ENCODE measurements around the gene PDE6C. TPM values are rescaled to one million over a fixed set of nuclear protein-coding genes. Genes with fewer than 3 reads are reported as not detected.

Gene PDE6C
- total RNA-seq, 2 donors from 2014 or later, result not detected

GRCh38 chr10:93672022-93672678, 59.8 kb downstream of the PDE6C start:
- no peak overlapping the region for H3K27ac ChIP-seq
- TF ChIP-seq, protein P1, sequence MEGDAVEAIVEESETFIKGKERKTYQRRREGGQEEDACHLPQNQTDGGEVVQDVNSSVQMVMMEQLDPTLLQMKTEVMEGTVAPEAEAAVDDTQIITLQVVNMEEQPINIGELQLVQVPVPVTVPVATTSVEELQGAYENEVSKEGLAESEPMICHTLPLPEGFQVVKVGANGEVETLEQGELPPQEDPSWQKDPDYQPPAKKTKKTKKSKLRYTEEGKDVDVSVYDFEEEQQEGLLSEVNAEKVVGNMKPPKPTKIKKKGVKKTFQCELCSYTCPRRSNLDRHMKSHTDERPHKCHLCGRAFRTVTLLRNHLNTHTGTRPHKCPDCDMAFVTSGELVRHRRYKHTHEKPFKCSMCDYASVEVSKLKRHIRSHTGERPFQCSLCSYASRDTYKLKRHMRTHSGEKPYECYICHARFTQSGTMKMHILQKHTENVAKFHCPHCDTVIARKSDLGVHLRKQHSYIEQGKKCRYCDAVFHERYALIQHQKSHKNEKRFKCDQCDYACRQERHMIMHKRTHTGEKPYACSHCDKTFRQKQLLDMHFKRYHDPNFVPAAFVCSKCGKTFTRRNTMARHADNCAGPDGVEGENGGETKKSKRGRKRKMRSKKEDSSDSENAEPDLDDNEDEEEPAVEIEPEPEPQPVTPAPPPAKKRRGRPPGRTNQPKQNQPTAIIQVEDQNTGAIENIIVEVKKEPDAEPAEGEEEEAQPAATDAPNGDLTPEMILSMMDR (IDR thresholded peaks at IDR 0.05), result no peak
- no peak overlapping the region for H3K4me3 ChIP-seq
- ATAC-seq (ENCODE audit: insufficient number of reproducible peaks, low FRiP score, low read depth) (no peak), DNase-seq (ENCODE audit: low spot score) (no peak)
- peaks cover 10% of the 10 kb centered on the region for H3K36me3 ChIP-seq
- no peaks in the 10 kb centered on the region for H3K27me3 ChIP-seq (replicated peaks; ENCODE audit: insufficient read depth)
- no peaks in the 10 kb centered on the region for H3K4me1 ChIP-seq (ENCODE audit: control insufficient read depth in 1 of 2, low read depth in 2 of 2)
- no peaks in the 10 kb centered on the region for H3K9me3 ChIP-seq

GRCh38 chr10:93672890-93673289, 60.6 kb downstream of the PDE6C start:
- no peaks in the 10 kb centered on the region for H3K4me1 ChIP-seq (ENCODE audit: control insufficient read depth in 1 of 2, low read depth in 2 of 2)
- H3K27me3 ChIP-seq (replicated peaks; ENCODE audit: insufficient read depth), result no peaks in the 10 kb centered on the region
- no peak for ATAC-seq (ENCODE audit: insufficient number of reproducible peaks, low FRiP score, low read depth)
- TF ChIP-seq, protein P1 (IDR thresholded peaks at IDR 0.05), result no peak
- H3K4me3 ChIP-seq, result no peak overlapping the region
- DNase-seq (ENCODE audit: low spot score), result no peak
- no peak overlapping the region for H3K27ac ChIP-seq
- H3K36me3 ChIP-seq, result peaks cover 10% of the 10 kb centered on the region
- H3K9me3 ChIP-seq, result no peaks in the 10 kb centered on the region

DNA sequence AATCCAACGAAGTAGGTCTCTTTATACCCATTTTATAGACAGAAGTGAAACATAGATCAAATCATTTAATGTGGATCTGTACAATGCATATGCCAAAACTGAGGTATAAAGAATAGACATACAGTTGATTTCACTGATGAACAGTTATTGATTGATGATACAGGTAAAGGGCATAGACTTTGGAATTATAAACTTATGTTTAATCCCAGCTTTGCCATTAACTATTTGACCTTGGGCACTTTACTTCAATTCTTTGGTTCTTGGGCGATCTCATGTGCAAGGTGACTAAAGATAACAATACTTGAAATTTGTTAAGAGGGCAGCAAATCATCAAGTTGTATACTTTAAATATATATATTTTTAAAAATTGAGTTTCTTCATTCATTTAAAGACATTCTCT, 61.5 kb downstream of the PDE6C start:
- no peak overlapping the region for H3K4me3 ChIP-seq
- no peak for ATAC-seq (ENCODE audit: insufficient number of reproducible peaks, low FRiP score, low read depth)
- H3K9me3 ChIP-seq, result no peaks in the 10 kb centered on the region
- TF ChIP-seq, protein P1 (IDR thresholded peaks at IDR 0.05), result no peak
- no peaks in the 10 kb centered on the region for H3K27me3 ChIP-seq (replicated peaks; ENCODE audit: insufficient read depth)
- no peaks in the 10 kb centered on the region for H3K4me1 ChIP-seq (ENCODE audit: control insufficient read depth in 1 of 2, low read depth in 2 of 2)
- DNase-seq (ENCODE audit: low spot score), result no peak
- no peak overlapping the region for H3K27ac ChIP-seq
- peaks cover 10% of the 10 kb centered on the region for H3K36me3 ChIP-seq

DNA sequence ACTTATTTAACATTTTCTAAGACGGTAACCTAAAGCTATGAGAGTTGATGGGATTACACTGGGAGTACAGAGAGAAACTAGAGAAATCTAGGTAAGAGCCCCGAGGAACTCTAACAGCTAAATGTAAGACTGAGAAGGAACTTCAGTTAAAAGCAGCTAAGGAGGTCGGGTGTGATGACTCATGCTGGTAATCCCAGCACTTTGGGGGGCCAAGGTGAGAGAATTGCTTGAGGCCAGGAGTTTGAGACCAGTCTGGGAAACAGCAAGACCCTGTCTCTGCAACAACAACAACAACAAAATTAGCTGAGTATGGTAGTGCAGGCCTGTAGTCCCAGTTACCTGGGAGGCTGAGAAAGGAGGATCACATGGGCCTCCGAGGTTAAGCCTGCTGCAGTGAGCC, 66.0 kb downstream of the PDE6C start:
- H3K4me1 ChIP-seq (ENCODE audit: control insufficient read depth in 1 of 2, low read depth in 2 of 2), result no peaks in the 10 kb centered on the region
- H3K36me3 ChIP-seq, result peaks cover 8% of the 10 kb centered on the region
- TF ChIP-seq, protein P1 (IDR thresholded peaks at IDR 0.05), result no peak
- H3K4me3 ChIP-seq, result no peak overlapping the region
- no peak overlapping the region for H3K27ac ChIP-seq
- DNase-seq (ENCODE audit: low spot score) (no peak), ATAC-seq (ENCODE audit: insufficient number of reproducible peaks, low FRiP score, low read depth) (no peak)
- no peaks in the 10 kb centered on the region for H3K27me3 ChIP-seq (replicated peaks; ENCODE audit: insufficient read depth)
- no peaks in the 10 kb centered on the region for H3K9me3 ChIP-seq

DNA sequence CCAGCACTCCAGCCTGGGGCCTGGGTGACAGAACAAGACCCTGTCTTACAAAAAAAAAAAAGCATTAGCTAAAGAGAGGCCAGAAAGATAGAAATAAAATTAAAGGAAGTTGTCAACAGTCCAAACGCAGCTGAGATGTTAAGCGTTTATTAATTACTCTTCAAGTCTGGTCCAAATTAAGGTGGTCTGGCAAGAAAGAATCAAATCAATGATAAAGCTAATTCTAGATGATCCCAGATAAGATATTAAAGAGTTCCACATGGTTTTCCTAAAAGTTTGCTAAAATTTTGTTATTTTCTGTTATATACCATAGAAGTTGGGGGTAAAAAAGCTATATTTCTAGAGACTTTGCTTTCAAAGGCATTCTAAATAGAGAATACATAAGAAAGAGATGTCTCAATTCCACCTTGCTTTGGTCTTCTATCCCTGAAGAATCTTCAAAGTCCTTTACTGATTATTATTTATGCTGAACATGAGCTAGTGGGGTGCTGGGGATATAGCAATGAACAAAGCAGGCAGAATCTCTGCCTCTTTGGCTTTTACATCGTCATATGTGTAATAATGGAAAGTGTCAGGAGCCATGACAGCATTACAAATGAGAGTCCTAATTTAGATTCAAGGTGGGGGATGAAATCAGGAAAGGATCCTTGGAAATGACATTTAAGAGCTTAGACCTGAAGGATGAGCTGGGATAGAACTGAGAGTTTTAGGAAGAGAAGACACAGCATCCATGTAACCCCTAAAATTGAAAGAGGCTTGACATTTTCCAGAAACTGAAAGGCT, 66.7 kb downstream of the PDE6C start:
- TF ChIP-seq, protein P1 (IDR thresholded peaks at IDR 0.05), result no peak
- peaks cover 12% of the 10 kb centered on the region for H3K36me3 ChIP-seq

More for the DNA sequence above, 66.7 kb downstream of the PDE6C start:
- H3K27me3 ChIP-seq (replicated peaks; ENCODE audit: insufficient read depth), result no peaks in the 10 kb centered on the region
- ATAC-seq (ENCODE audit: insufficient number of reproducible peaks, low FRiP score, low read depth) (no peak), DNase-seq (ENCODE audit: low spot score) (no peak)
- H3K4me1 ChIP-seq (ENCODE audit: control insufficient read depth in 1 of 2, low read depth in 2 of 2), result no peaks in the 10 kb centered on the region
- H3K27ac ChIP-seq, result no peak overlapping the region
- no peak overlapping the region for H3K4me3 ChIP-seq
- H3K9me3 ChIP-seq, result no peaks in the 10 kb centered on the region

Measured in thoracic aorta (tissue), 2 donors.